H9 (cell line): ENCODE measurements around the gene NPBWR2. TPM values are rescaled to one million over a fixed set of nuclear protein-coding genes. Genes with fewer than 3 reads are reported as not detected.

Source experiments
- DNase-seq: peaks from one replicate; pipeline ENCODE4 v3.0.0-alpha.2; 2017
- H2AFZ ChIP-seq: one replicate; pipeline ENCODE4 v1.6.1; 2013; ENCODE audit warnings: mild to moderate bottlenecking, low read length, control low read depth, moderate library complexity
- H2AK5ac ChIP-seq: 2 replicates; pipeline ENCODE4 v1.6.1; 2013; ENCODE audit warnings: low read length, control low read depth, mixed read lengths; ENCODE audit not compliant: insufficient read length
- H2BK120ac ChIP-seq: one replicate; pipeline ENCODE4 v1.6.1; 2013; ENCODE audit warnings: low read depth, mild to moderate bottlenecking, low read length, control low read depth, inconsistent platforms; ENCODE audit not compliant: poor library complexity, severe bottlenecking
- H2BK12ac ChIP-seq: 2 replicates; pipeline ENCODE4 v1.6.1; 2013; ENCODE audit warnings: low read length, control low read depth, mixed read lengths, low read depth; ENCODE audit not compliant: insufficient read length
- H2BK15ac ChIP-seq: 2 replicates; pipeline ENCODE4 v1.6.1; 2013; ENCODE audit warnings: low read depth, low read length, control low read depth
- H2BK20ac ChIP-seq: one replicate; pipeline ENCODE4 v1.6.1; 2013; ENCODE audit warnings: low read depth, mild to moderate bottlenecking, low read length, control low read depth, inconsistent platforms; ENCODE audit not compliant: poor library complexity, severe bottlenecking
- H2BK5ac ChIP-seq: 2 replicates; pipeline ENCODE4 v1.6.1; 2013; ENCODE audit warnings: low read length, control low read depth, mixed read lengths; ENCODE audit not compliant: insufficient read length
- H3K14ac ChIP-seq: 2 replicates; pipeline ENCODE4 v1.6.1; 2013; ENCODE audit warnings: low read length, control low read depth; ENCODE audit not compliant: insufficient read depth
- H3K18ac ChIP-seq: 2 replicates; pipeline ENCODE4 v1.6.1; 2013; ENCODE audit warnings: low read depth, mild to moderate bottlenecking, mixed read lengths, low read length, control low read depth; ENCODE audit not compliant: insufficient read length
- H3K23ac ChIP-seq: 2 replicates; pipeline ENCODE4 v1.6.1; 2013; ENCODE audit warnings: low read length, control low read depth, mixed read lengths, low read depth; ENCODE audit not compliant: insufficient read length
- H3K23me2 ChIP-seq: 2 replicates; pipeline ENCODE4 v1.6.1; 2013; ENCODE audit warnings: low read depth, mild to moderate bottlenecking, mixed read lengths, low read length, control low read depth; ENCODE audit not compliant: insufficient read length, poor library complexity, severe bottlenecking
- H3K27ac ChIP-seq: 2 replicates; pipeline ENCODE4 v1.5.1; 2013; ENCODE audit warnings: low read length, control low read depth, mixed read lengths, low read depth; ENCODE audit not compliant: insufficient read length
- H3K27me3 ChIP-seq: 2 replicates; pipeline ENCODE4 v1.6.1; 2013; ENCODE audit warnings: low read length, control low read depth, inconsistent platforms; ENCODE audit not compliant: insufficient read depth
- H3K4ac ChIP-seq: 2 replicates; pipeline ENCODE4 v1.6.1; 2013; ENCODE audit warnings: low read depth, mild to moderate bottlenecking, control low read depth, inconsistent platforms, low read length, moderate library complexity
- H3K4me1 ChIP-seq: 2 replicates; pipeline ENCODE4 v1.6.1; 2013; ENCODE audit warnings: low read length, control low read depth, inconsistent platforms; ENCODE audit not compliant: insufficient read depth
- H3K4me2 ChIP-seq: 2 replicates; pipeline ENCODE4 v1.6.1; 2013; ENCODE audit warnings: low read length, control low read depth, mixed read lengths; ENCODE audit not compliant: insufficient read length, insufficient read depth
- H3K56ac ChIP-seq: 2 replicates; pipeline ENCODE4 v1.6.1; 2013; ENCODE audit warnings: low read depth, mild to moderate bottlenecking, mixed read lengths, low read length, control low read depth; ENCODE audit not compliant: insufficient read length
- H3K79me1 ChIP-seq: 2 replicates; pipeline ENCODE4 v1.6.1; 2013; ENCODE audit warnings: low read depth, mild to moderate bottlenecking, moderate library complexity, low read length, control low read depth, inconsistent platforms; ENCODE audit not compliant: insufficient read depth, poor library complexity, severe bottlenecking
- H3K79me2 ChIP-seq: 2 replicates; pipeline ENCODE4 v1.6.1; 2013; ENCODE audit warnings: low read length, control low read depth, inconsistent platforms; ENCODE audit not compliant: insufficient read depth
- H3K9ac ChIP-seq: 2 replicates; pipeline ENCODE4 v1.6.1; 2013; ENCODE audit warnings: low read length, control low read depth, mixed read lengths; ENCODE audit not compliant: insufficient read length; ENCODE audit errors: extremely low read depth
- H3K9me3 ChIP-seq: one replicate; pipeline ENCODE4 v1.6.1; 2013; ENCODE audit warnings: low read depth, low read length, inconsistent platforms; ENCODE audit not compliant: control insufficient read depth
- H3T11ph ChIP-seq: one replicate; pipeline ENCODE4 v1.6.1; 2013; ENCODE audit warnings: mild to moderate bottlenecking, low read length, control low read depth, inconsistent platforms
- H4K20me1 ChIP-seq: one replicate; pipeline ENCODE4 v1.6.1; 2013; ENCODE audit not compliant: control insufficient read depth, insufficient read length, insufficient read depth
- H4K5ac ChIP-seq: 2 replicates; pipeline ENCODE4 v1.6.1; 2013; ENCODE audit warnings: low read depth, mild to moderate bottlenecking, mixed read lengths, low read length, control low read depth; ENCODE audit not compliant: insufficient read length
- H4K8ac ChIP-seq: replicated peaks from 2 replicates; pipeline ENCODE4 v1.6.1; 2013; ENCODE audit warnings: low read length, control low read depth, mixed read lengths, low read depth; ENCODE audit not compliant: insufficient read length
- H4K91ac ChIP-seq: 2 replicates; pipeline ENCODE4 v1.6.1; 2013; ENCODE audit warnings: low read depth, mild to moderate bottlenecking, moderate library complexity, mixed read lengths, low read length, control low read depth; ENCODE audit not compliant: insufficient read length
- H3K27ac Mint-ChIP-seq, 3 experiments: 2 replicates in 2 of 3; 3 replicates in 1 of 3; pipeline ENCODE4 v1.8.0; 2020 to 2021; ENCODE audit warnings: mixed read lengths in 3 of 3, mild to moderate bottlenecking in 1 of 3, moderate library complexity in 1 of 3
- H3K27me3 Mint-ChIP-seq: 2 replicates; pipeline ENCODE4 v1.8.0; 2021; ENCODE audit warnings: low read depth, mild to moderate bottlenecking, moderate library complexity, mixed read lengths
- H3K36me3 Mint-ChIP-seq, 3 experiments: 2 replicates in 2 of 3; 3 replicates in 1 of 3; pipeline ENCODE4 v1.8.0; 2020 to 2021; ENCODE audit warnings: low read depth in 3 of 3, mixed read lengths in 3 of 3; ENCODE audit not compliant: insufficient read depth in 1 of 3
- H3K4me1 Mint-ChIP-seq, 2 experiments: 2 replicates each; pipeline ENCODE4 v1.8.0; 2020; ENCODE audit warnings: mixed read lengths in 2 of 2
- H3K4me3 Mint-ChIP-seq, 2 experiments: 2 replicates in 1 of 2; 3 replicates in 1 of 2; pipeline ENCODE4 v1.8.0; 2020 to 2021; ENCODE audit warnings: mild to moderate bottlenecking in 2 of 2, mixed read lengths in 2 of 2, moderate library complexity in 1 of 2
- H3K9me3 Mint-ChIP-seq, 2 experiments: 2 replicates in 1 of 2; 3 replicates in 1 of 2; pipeline ENCODE4 v1.8.0; 2020; ENCODE audit warnings: mild to moderate bottlenecking in 2 of 2, mixed read lengths in 2 of 2, moderate library complexity in 1 of 2
- CTCF ChIP-seq: fragments of 200-600 bp; sonication (generic); conservative IDR thresholded peaks from 3 replicates; pipeline ENCODE4 v1.8.0; 2021; ENCODE audit warnings: antibody characterized with exemption, mild to moderate bottlenecking
- WGBS: extraction: QIAGEN DNeasy Blood & Tissue Kit; methylation state at CpG from one replicate; pipeline ENCODE4 v1.1.7; 2013; ENCODE audit warnings: missing lambda C conversion rate, low lambda C conversion rate, mixed read lengths; ENCODE audit not compliant: insufficient read length; ENCODE audit errors: extremely low coverage; 5-methylcytosine and 5-hydroxymethylcytosine counted together
- total RNA-seq: library from RNA; stranded (reverse); gene quantifications from 2 replicates; pipeline ENCODE4 v1.2.1, GENCODE V29; 2021

The NPBWR2 gene
- total RNA-seq, 1 experiment from 2014 or later: not detected

GRCh38 chr20:64137598-64138031, 30.2 kb upstream of the NPBWR2 start:
- H2AFZ ChIP-seq: no peak overlapping the region
- H4K91ac ChIP-seq: no peak overlapping the region
- WGBS: no CpG with 5 or more reads among the region's 6 CpGs
- H3K4ac ChIP-seq: no peak overlapping the region
- H3K4me3 Mint-ChIP-seq: no peak overlapping the region
- no peak for DNase-seq
- no peaks in the 10 kb centered on the region for H3K27me3 ChIP-seq
- no peaks in the 10 kb centered on the region for H3K4me1 ChIP-seq
- no peak overlapping the region for H3K27ac ChIP-seq
- H3K14ac ChIP-seq: no peak overlapping the region; the same call in 1 of the 2 replicates
- no peak overlapping the region for H2BK12ac ChIP-seq
- no peak for TF ChIP-seq CTCF
- H3K9ac ChIP-seq: no peak overlapping the region
- H3K79me1 ChIP-seq: no peaks in the 10 kb centered on the region
- no peak overlapping the region for H3K18ac ChIP-seq
- H4K5ac ChIP-seq: no peak overlapping the region
- H3K27ac Mint-ChIP-seq: no peak overlapping the region; a peak in 1 of 7 replicates
- no peaks in the 10 kb centered on the region for H3K9me3 ChIP-seq
- H4K20me1 ChIP-seq: no peaks in the 10 kb centered on the region
- H2BK15ac ChIP-seq: no peak overlapping the region
- H3K27me3 Mint-ChIP-seq: peaks cover 1% of the 10 kb centered on the region
- H3K79me2 ChIP-seq: no peaks in the 10 kb centered on the region
- no peak overlapping the region for H3T11ph ChIP-seq
- no peaks in the 10 kb centered on the region for H3K23me2 ChIP-seq
- no peak overlapping the region for H3K56ac ChIP-seq
- H2BK20ac ChIP-seq: no peak overlapping the region
- H3K23ac ChIP-seq: no peak overlapping the region
- H2BK120ac ChIP-seq: no peak overlapping the region
- no peaks in the 10 kb centered on the region for H3K36me3 Mint-ChIP-seq
- no peaks in the 10 kb centered on the region; a peak in 1 of 5 replicates for H3K9me3 Mint-ChIP-seq
- H3K4me1 Mint-ChIP-seq: peaks cover 9 to 29% of the 10 kb centered on the region in 2 experiments
- no peak overlapping the region for H2AK5ac ChIP-seq
- H3K4me2 ChIP-seq: no peak overlapping the region
- H4K8ac ChIP-seq: no peak overlapping the region
- H2BK5ac ChIP-seq: no peak overlapping the region
